IMR-90 (cell line): Measurements from ENCODE around the gene COLEC12. TPM values are rescaled to one million over a fixed set of nuclear protein-coding genes. Genes with fewer than 3 reads are reported as not detected.

Experiments
- ATAC-seq: fragments of 200-7000 bp; cut with Tn5 transposase; 2 replicates; pipeline ENCODE4 v1.9.1; 2020; ENCODE audit warnings: low read depth, mild to moderate bottlenecking, moderate library complexity
- BruUV-seq: library from RNA; stranded (reverse); fragments of 400-500 nt; replicated peaks from 2 replicates; lab custom pipeline; 2021; lab: Mats Ljungman, UMichigan
- CTCF ChIA-PET: fragments of 300-600 bp; formaldehyde crosslinking; extraction: SDS; loops from one replicate; lab custom pipeline; 2021; ENCODE audit warnings: antibody characterized with exemption; lab: Yijun Ruan, JAX
- POLR2A ChIA-PET: fragments of 300-600 bp; sonication (Branson Sonifier 250); formaldehyde crosslinking; loops from one replicate; lab custom pipeline; 2022; ENCODE audit warnings: antibody characterized with exemption; ENCODE audit not compliant: unreplicated experiment; lab: Charles Lee
- DNase-seq: peaks from one replicate; pipeline ENCODE4 v3.0.0; 2013
- H2AFZ ChIP-seq: replicated peaks from 2 replicates; pipeline ENCODE3; 2013; ENCODE audit warnings: low read length, mild to moderate bottlenecking; ENCODE audit not compliant: poor library complexity
- H2AK5ac ChIP-seq: 2 replicates; pipeline ENCODE4 v1.6.1; 2013; ENCODE audit warnings: low read depth, low read length, inconsistent platforms
- H2AK9ac ChIP-seq: replicated peaks from 2 replicates; pipeline ENCODE3; 2013; ENCODE audit warnings: mild to moderate bottlenecking, low read depth, low read length, moderate library complexity; ENCODE audit not compliant: poor library complexity
- H2BK120ac ChIP-seq: 2 replicates; pipeline ENCODE4 v1.6.1; 2013; ENCODE audit warnings: low read depth, low read length, inconsistent platforms
- H2BK15ac ChIP-seq: 3 replicates; pipeline ENCODE4 v1.6.1; 2013; ENCODE audit warnings: low read depth, low read length, inconsistent platforms
- H2BK20ac ChIP-seq: 2 replicates; pipeline ENCODE4 v1.6.1; 2013; ENCODE audit warnings: low read depth, mild to moderate bottlenecking, inconsistent platforms, low read length, moderate library complexity
- H2BK5ac ChIP-seq: 2 replicates; pipeline ENCODE4 v1.6.1; 2013; ENCODE audit warnings: mild to moderate bottlenecking, low read depth, low read length, inconsistent platforms; ENCODE audit not compliant: poor library complexity, severe bottlenecking
- H3K14ac ChIP-seq: replicated peaks from 2 replicates; pipeline ENCODE4 v1.6.1; 2013; ENCODE audit warnings: low read depth, low read length, inconsistent platforms
- H3K18ac ChIP-seq: 2 replicates; pipeline ENCODE4 v1.6.1; 2013; ENCODE audit warnings: low read depth, low read length, control low read depth
- H3K23ac ChIP-seq: 2 replicates; pipeline ENCODE4 v1.6.1; 2013; ENCODE audit warnings: low read depth, low read length, inconsistent platforms
- H3K27ac ChIP-seq: 2 replicates; pipeline ENCODE4 v1.5.1; 2013; ENCODE audit warnings: mild to moderate bottlenecking, control low read depth, low read length; ENCODE audit not compliant: insufficient read depth
- H3K27me3 ChIP-seq: 2 replicates; pipeline ENCODE4 v1.6.1; 2013; ENCODE audit warnings: low read length; ENCODE audit not compliant: control insufficient read depth, insufficient read depth
- H3K36me3 ChIP-seq: 2 replicates; pipeline ENCODE4 v1.6.1; 2013; ENCODE audit warnings: low read length, mixed read lengths; ENCODE audit not compliant: control insufficient read depth, insufficient read depth
- H3K4ac ChIP-seq: 2 replicates; pipeline ENCODE4 v1.6.1; 2013; ENCODE audit warnings: low read depth, low read length, inconsistent platforms
- H3K4me1 ChIP-seq: 2 replicates; pipeline ENCODE4 v1.6.1; 2013; ENCODE audit warnings: low read length, mixed read lengths; ENCODE audit not compliant: control insufficient read depth, insufficient read depth
- H3K4me2 ChIP-seq: 2 replicates; pipeline ENCODE4 v1.6.1; 2013; ENCODE audit warnings: low read depth, mild to moderate bottlenecking, control low read depth, low read length, moderate library complexity
- H3K4me3 ChIP-seq: 2 replicates; pipeline ENCODE4 v1.5.1; 2013; ENCODE audit warnings: low read depth, mild to moderate bottlenecking, control low read depth, low read length, moderate library complexity; ENCODE audit not compliant: insufficient read depth
- H3K56ac ChIP-seq: 2 replicates; pipeline ENCODE4 v1.6.1; 2013; ENCODE audit warnings: low read length, inconsistent platforms; ENCODE audit not compliant: insufficient read depth; ENCODE audit errors: extremely low read depth
- H3K79me1 ChIP-seq, 2 experiments: 2 replicates each; pipeline ENCODE4 v1.6.1; 2013; ENCODE audit warnings: low read length in 2 of 2, inconsistent platforms in 1 of 2, low read depth in 1 of 2
- H3K9ac ChIP-seq: 2 replicates; pipeline ENCODE4 v1.6.1; 2013; ENCODE audit warnings: low read depth, low read length, control low read depth
- H3K9me1 ChIP-seq: 2 replicates; pipeline ENCODE4 v1.6.1; 2013; ENCODE audit warnings: low read length, inconsistent platforms; ENCODE audit not compliant: insufficient read depth
- H3K9me3 ChIP-seq: 2 replicates; pipeline ENCODE4 v1.6.1; 2013; ENCODE audit warnings: low read length; ENCODE audit not compliant: control insufficient read depth, insufficient read depth
- H4K20me1 ChIP-seq: 2 replicates; pipeline ENCODE4 v1.6.1; 2013; ENCODE audit warnings: low read length, inconsistent platforms; ENCODE audit not compliant: insufficient read depth
- H4K5ac ChIP-seq: 2 replicates; pipeline ENCODE4 v1.6.1; 2013; ENCODE audit warnings: mild to moderate bottlenecking, low read depth, low read length, control low read depth
- H4K8ac ChIP-seq, 2 experiments: 2 replicates each; pipeline ENCODE4 v1.6.1; 2013; ENCODE audit warnings: low read depth in 2 of 2, low read length in 2 of 2, control low read depth in 1 of 2, inconsistent platforms in 1 of 2
- H4K91ac ChIP-seq: 2 replicates; pipeline ENCODE4 v1.6.1; 2013; ENCODE audit warnings: low read depth, low read length, inconsistent platforms; ENCODE audit not compliant: insufficient read depth
- CEBPB ChIP-seq: IDR thresholded peaks from 2 replicates; pipeline ENCODE4 v1.6.1; 2012; ENCODE audit warnings: low read depth, low read length, improper control_type of control experiment
- FOS ChIP-seq: fragments of 150-350 bp; IDR thresholded peaks from 2 replicates; pipeline ENCODE4 v1.6.1; 2016; ENCODE audit warnings: low read depth, low read length
- WGBS, 2 experiments: methylation state at CpG; one replicate each; pipeline versions ENCODE4 v1.1.5 to v1.1.7; 2013; ENCODE audit warnings: missing lambda C conversion rate in 2 of 2; ENCODE audit not compliant: insufficient read length in 1 of 2; ENCODE audit errors: extremely low coverage in 2 of 2; 5-methylcytosine and 5-hydroxymethylcytosine counted together
- dilution Hi-C: fragments of 300-500 bp; cut with HindIII; formaldehyde crosslinking; loops from one replicate; pipeline ENCODE4 v1.14.3; 2018; ENCODE audit warnings: low sequenced_read_pairs; ENCODE audit not compliant: unreplicated experiment
- in situ Hi-C: fragments of 300-500 bp; cut with MboI; formaldehyde crosslinking; loops from 3 replicates; pipeline ENCODE4 v1.14.3; 2019; ENCODE audit warnings: low sequenced_read_pairs, inconsistent platforms, mixed read lengths
- intact Hi-C: fragments of 100-400 bp; cut with micrococcal nuclease; formaldehyde crosslinking; loops from 2 replicates; pipeline ENCODE4 v1.10.0; 2022
- polyA plus RNA-seq, 3 experiments: library from polyadenylated mRNA; depleted of rRNA; stranded (reverse); fragments of >200 nt; gene quantifications; 2 replicates each; pipeline ENCODE4 v1.2.3, GENCODE V29; 2012; ENCODE audit warnings: low replicate concordance in 1 of 3
- total RNA-seq: library from RNA; depleted of rRNA; stranded (reverse); fragments of >200 nt; gene quantifications from 2 replicates; pipeline ENCODE4 v1.2.3, GENCODE V29; 2012

COLEC12 gene
- total and polyA plus RNA-seq, 2 of the 4 experiments (the other 2 are of a cell fraction), result 1.0 to 2.3 TPM

- Histone ChIP-seq H3K9me3 (no peaks in the 10 kb centered on the region), H3K56ac (no peak overlapping the region), H3K4ac (no peak overlapping the region), H3K14ac (no peak overlapping the region), H3K27me3 (peaks cover 12% of the 10 kb centered on the region), H3K23ac (no peak overlapping the region), H2AK9ac (no peak overlapping the region), H3K4me3 (no peak overlapping the region), H4K91ac (no peak overlapping the region), H3K36me3 (no peaks in the 10 kb centered on the region), H2AFZ (no peak overlapping the region), H2BK5ac (no peak overlapping the region), H2BK120ac (no peak overlapping the region), H3K18ac (no peak overlapping the region), H3K9ac (no peak overlapping the region), H2BK15ac (no peak overlapping the region), H4K20me1 (no peaks in the 10 kb centered on the region), H4K5ac (no peak overlapping the region), H3K9me1 (peaks cover 2% of the 10 kb centered on the region; the same call in 1 of the 2 replicates), H3K79me1 (no peaks in the 10 kb centered on the region), H3K4me2 (no peak overlapping the region), H2AK5ac (no peak overlapping the region), H3K4me1 (peaks cover 2% of the 10 kb centered on the region; the same call in 1 of the 2 replicates), H3K27ac (no peak overlapping the region), H2BK20ac (no peak overlapping the region), H4K8ac (no peak overlapping the region)
- dilution Hi-C loops (no loop called here), intact Hi-C loops (no loop called here), in situ Hi-C loops (no loop called here)
- ChIA-PET CTCF (no interaction called here), POLR2A (no interaction called here)
- BruUV-seq, result no TSS peak
- ATAC-seq (no peak), DNase-seq (no peak)
- TF ChIP-seq FOS (no peak), CEBPB (no peak)
- 100% methylated on average over 3 of the region's 6 CpGs; no CpG with 5 or more reads in 1 of the 2 experiments for WGBS, 2 experiments
Measured at GRCh38 chr18:365651-366050, 134.8 kb downstream of the COLEC12 start.
